Tibial artery (tissue), 4 donors: ENCODE data around the gene PELO.

Experiments used
- DNase-seq, 2 donors: peaks; one replicate each; pipeline ENCODE4 v3.0.0-alpha.2; 2019
- H3K27ac ChIP-seq, 2 donors: fragments of 200-600 bp; sonication (generic) in 1 of 2; 1 replicate in 1 of 2; 2 replicates in 1 of 2; pipeline ENCODE4 v1.5.1; 2018 to 2019; ENCODE audit warnings: mild to moderate bottlenecking in 1 of 2
- H3K27me3 ChIP-seq, 2 donors: fragments of 200-600 bp; sonication (generic) in 1 of 2; one replicate each; pipeline versions ENCODE4 v1.5.1 to v1.6.0; 2016 to 2019
- H3K36me3 ChIP-seq, 3 donors: fragments of 200-600 bp; sonication (generic) in 2 of 3; one replicate each; pipeline ENCODE4 v1.5.1; 2016 to 2019; ENCODE audit warnings: mild to moderate bottlenecking in 2 of 3
- H3K4me1 ChIP-seq, 4 donors: fragments of 200-600 bp; sonication (generic) in 2 of 4; 1 replicate in 3 of 4; 2 replicates in 1 of 4; pipeline ENCODE4 v1.5.1; 2016 to 2019
- H3K4me3 ChIP-seq, 2 donors: fragments of 200-600 bp; sonication (generic) in 1 of 2; 1 replicate in 1 of 2; 2 replicates in 1 of 2; pipeline ENCODE4 v1.5.1; 2018 to 2019; ENCODE audit warnings: mild to moderate bottlenecking in 2 of 2
- H3K9me3 ChIP-seq, 3 donors: fragments of 200-600 bp; sonication (generic) in 1 of 3; one replicate each; pipeline ENCODE4 v1.5.1; 2016 to 2019
- CTCF ChIP-seq, 2 experiments: fragments of 200-600 bp in 1 of 2; fragments of 450-650 bp in 1 of 2; IDR thresholded peaks; one replicate each; pipeline ENCODE4 v1.5.1; 2017 to 2019; ENCODE audit warnings: antibody characterized with exemption in 2 of 2, mild to moderate bottlenecking in 1 of 2, moderate library complexity in 1 of 2
- intact Hi-C: fragments of 100-400 bp; cut with DNase I; formaldehyde crosslinking; loops from one replicate; pipeline ENCODE4 v1.15.0; 2023; ENCODE audit warnings: low total_unique reads

The PELO gene

GRCh38 chr5:52821901-52822300, 34.2 kb downstream of the PELO start:
- intact Hi-C loops: no loop called here
- no peak for TF ChIP-seq CTCF (IDR thresholded peaks at IDR 0.05)

DNA sequence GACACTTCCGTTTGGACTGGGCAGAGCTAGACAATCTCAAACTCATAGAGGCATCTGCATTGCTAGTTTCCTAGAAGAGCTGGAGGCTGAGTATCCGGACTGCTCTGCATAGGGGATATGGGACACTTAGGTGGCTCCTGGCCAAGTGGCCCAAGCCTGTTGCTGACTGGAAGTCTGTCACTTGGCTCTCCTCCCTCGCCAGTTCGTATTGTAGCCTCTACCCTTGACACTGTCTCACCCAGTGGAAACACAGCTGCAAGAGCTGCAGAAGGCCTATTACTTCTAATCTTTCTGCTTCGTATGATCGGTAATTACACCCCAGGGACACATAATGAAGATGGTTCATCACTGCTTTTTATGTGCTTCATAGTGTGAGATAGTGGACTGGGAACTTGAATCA, 34.7 kb downstream of the PELO start:
- DNase-seq: peak; percentile 67 to 87

More at GRCh38 chr5:52821901-52822300, 34.2 kb downstream of the PELO start:
- Histone ChIP-seq H3K36me3 (no peaks in the 10 kb centered on the region), H3K27me3 (no peaks in the 10 kb centered on the region), H3K9me3 (no peaks in the 10 kb centered on the region), H3K4me1 (peaks cover 6 to 83% (median 24%) of the 10 kb centered on the region in 4 donors), H3K27ac (peak overlapping the region; percentile 54 to 66), H3K4me3 (no peak overlapping the region)
- DNase-seq: no peak

GRCh38 chr5:52824827-52825226, 37.1 kb downstream of the PELO start:
- peak overlapping the region in 1 of 2 donors; percentile 66 for H3K27ac ChIP-seq
- no peaks in the 10 kb centered on the region for H3K36me3 ChIP-seq

More for the DNA sequence above, 34.7 kb downstream of the PELO start:
- intact Hi-C loops: no loop called here
- no peaks in the 10 kb centered on the region for H3K36me3 ChIP-seq
- H3K27me3 ChIP-seq: no peaks in the 10 kb centered on the region
- peak overlapping the region; percentile 54 to 66 for H3K27ac ChIP-seq
- H3K4me3 ChIP-seq: peak overlapping the region in 1 of 2 donors; percentile 16
- TF ChIP-seq CTCF (IDR thresholded peaks at IDR 0.05): no peak
- peaks cover 6 to 78% (median 21%) of the 10 kb centered on the region in 4 donors for H3K4me1 ChIP-seq
- no peaks in the 10 kb centered on the region for H3K9me3 ChIP-seq

GRCh38 chr5:52825826-52826225, 38.1 kb downstream of the PELO start:
- Histone ChIP-seq H3K36me3 (no peaks in the 10 kb centered on the region), H3K4me3 (no peak overlapping the region), H3K4me1 (peaks cover 0 to 79% (median 22%) of the 10 kb centered on the region in 4 donors), H3K27ac (peak overlapping the region; percentile 26 to 66), H3K9me3 (no peaks in the 10 kb centered on the region), H3K27me3 (no peaks in the 10 kb centered on the region)
- intact Hi-C loops: no loop called here
- DNase-seq: no peak
- TF ChIP-seq CTCF (IDR thresholded peaks at IDR 0.05): no peak

More at GRCh38 chr5:52824827-52825226, 37.1 kb downstream of the PELO start:
- H3K4me1 ChIP-seq: peaks cover 0 to 73% (median 18%) of the 10 kb centered on the region in 4 donors
- intact Hi-C loops: no loop called here
- no peak overlapping the region for H3K4me3 ChIP-seq
- no peak for TF ChIP-seq CTCF (IDR thresholded peaks at IDR 0.05)
- H3K9me3 ChIP-seq: no peaks in the 10 kb centered on the region
- no peak for DNase-seq
- no peaks in the 10 kb centered on the region for H3K27me3 ChIP-seq

DNA sequence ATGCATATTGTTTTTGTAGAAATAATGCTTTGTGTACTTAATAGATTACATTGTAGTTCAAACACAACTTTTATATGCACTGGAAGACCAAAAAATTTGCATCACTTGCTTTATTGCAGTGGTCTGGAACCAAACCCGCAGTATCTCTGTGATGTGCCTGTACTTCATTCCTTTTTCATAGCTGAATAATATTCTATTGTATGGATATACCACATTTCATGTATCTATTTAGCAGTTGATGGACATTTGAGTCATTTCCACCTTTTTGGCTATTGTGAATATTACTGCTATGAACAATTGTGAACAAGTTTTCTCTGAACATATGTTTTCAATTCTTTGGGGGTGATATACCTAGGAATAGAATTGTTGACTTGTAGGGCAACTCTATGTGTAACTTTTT, 40.1 kb downstream of the PELO start:
- H3K4me3 ChIP-seq: no peak overlapping the region
- intact Hi-C loops: no loop called here

More for the DNA sequence above, 40.1 kb downstream of the PELO start:
- no peak for DNase-seq
- no peaks in the 10 kb centered on the region for H3K36me3 ChIP-seq
- peaks cover 0 to 79% (median 23%) of the 10 kb centered on the region in 4 donors for H3K4me1 ChIP-seq
- no peak overlapping the region for H3K27ac ChIP-seq
- no peak for TF ChIP-seq CTCF (IDR thresholded peaks at IDR 0.05)
- no peaks in the 10 kb centered on the region for H3K27me3 ChIP-seq
- no peaks in the 10 kb centered on the region for H3K9me3 ChIP-seq
